ENCODE results near the gene ZNF782.
"Not testable (repeated sequence)": the region's sequence is repeated elsewhere in the genome, so short reads cannot be mapped to it uniquely, and the experiment has no call there.

ZNF782 gene

DNA sequence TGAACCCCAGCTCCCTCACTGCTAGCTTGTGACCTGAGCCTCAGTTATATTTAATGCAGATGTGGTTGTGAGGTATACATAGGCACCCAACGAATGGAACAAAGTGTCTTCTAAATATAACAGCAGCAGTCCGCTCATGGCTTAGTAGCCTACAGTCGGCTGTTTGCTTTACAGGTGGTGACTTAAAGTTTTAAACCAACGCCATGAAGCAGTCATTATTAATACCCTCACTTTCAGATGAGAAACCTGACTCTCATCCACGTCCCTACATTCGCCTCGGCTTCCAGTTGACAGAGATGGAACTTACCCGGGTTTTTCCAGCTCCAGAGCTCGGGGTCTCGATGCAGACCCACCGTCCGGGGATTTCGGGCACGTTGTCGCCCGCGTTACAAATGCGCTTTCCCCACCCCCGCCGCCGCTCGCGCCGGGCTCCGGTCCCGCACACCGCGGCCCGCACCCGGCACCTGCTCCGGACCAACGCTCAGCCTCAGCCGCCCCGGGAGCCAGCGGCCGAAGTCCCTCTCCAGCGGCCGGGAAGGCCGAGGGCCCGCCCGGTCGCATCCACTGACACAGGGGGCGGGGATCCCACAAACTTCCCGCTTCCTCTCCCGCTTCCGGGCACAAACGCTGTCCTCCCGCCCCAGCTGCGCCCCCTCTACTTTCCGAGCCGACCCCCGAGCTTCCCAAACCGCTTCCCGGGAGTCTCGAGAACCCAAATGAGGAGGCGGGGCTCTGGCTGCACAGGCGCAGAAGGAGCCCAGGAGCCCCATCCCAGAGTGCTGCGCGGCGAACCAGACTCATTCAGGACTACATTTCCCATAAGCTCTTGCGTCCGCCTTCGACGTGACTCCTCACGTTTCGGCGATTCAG lies at the start of gene ZNF782:
Gene ZNF782 (minus strand): TSS at position 734 of the 870 bp plus-strand sequence. CDS start 2,553 bp downstream, outside the sequence.
- peaks cover 17% of the 10 kb centered on the region for H3K36me3 Mint-ChIP-seq
- DNase-seq = peak; percentile 92

DNA sequence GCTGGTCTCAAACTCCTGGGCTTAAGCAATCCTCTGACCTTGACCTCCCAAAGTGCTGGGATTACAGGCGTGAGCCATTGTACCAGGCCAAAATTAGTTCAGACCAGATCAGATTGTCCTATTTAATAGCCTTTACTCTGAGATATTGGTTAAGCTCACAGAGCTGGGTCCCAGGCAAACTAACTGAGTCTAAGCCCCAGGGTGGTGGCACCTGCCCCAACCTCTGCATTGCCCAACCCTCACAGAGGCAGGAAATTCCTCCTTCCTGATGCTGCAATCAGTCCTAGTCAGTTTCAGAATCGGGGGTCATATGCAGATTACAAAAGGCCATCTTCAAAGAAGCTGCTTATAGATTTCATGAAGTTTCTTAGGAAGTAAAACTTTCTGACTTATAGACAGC lies 45.7 kb upstream of the ZNF782 start:
- not testable (repeated sequence) for H3K4me1 Mint-ChIP-seq

More for the DNA sequence above, at the start of gene ZNF782:
- Mint-ChIP-seq H3K4me1 (peaks cover 29% of the 10 kb centered on the region), H3K27me3 (peaks cover 19% of the 10 kb centered on the region), H3K9me3 (peaks cover 4% of the 10 kb centered on the region), H3K27ac (peak within 1 kb of the TSS; percentile 93), H3K4me3 (peak within 1 kb of the TSS; percentile 100)
- CTCF ChIA-PET = interaction anchor here (0.6 to 1.1 kb wide), 3 partner anchors 20 to 948 kb away, joined by 3 to 4 read pairs (median 3); no protein-coding TSS in a partner anchor

DNA sequence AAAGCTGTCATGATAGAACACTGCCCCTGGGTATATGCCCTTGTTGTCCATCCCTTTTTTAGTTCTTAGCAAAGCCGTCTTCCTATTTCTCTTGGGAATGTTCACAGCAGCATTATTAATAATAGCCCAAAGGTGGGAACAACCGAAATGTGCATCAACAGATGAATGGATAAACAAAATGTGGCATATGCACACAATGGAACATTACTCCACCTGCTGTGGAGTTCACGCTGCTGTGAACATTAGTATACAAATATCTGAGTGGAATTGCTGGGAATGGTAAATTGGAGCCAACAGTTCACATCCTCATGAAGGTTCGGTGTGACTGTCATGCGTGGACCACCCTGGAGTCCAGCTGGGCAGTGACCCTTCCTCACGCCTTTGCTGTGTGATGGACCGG lies 37.8 kb upstream of the ZNF782 start:
- H3K4me1 Mint-ChIP-seq = no peaks in the 10 kb centered on the region
- CTCF ChIA-PET = no interaction called here
- DNase-seq = no peak
- peaks cover 40% of the 10 kb centered on the region for H3K36me3 Mint-ChIP-seq
- no peak overlapping the region for H3K27ac Mint-ChIP-seq
- H3K4me3 Mint-ChIP-seq = no peak overlapping the region
- H3K9me3 Mint-ChIP-seq = peaks cover 3% of the 10 kb centered on the region
- no peaks in the 10 kb centered on the region for H3K27me3 Mint-ChIP-seq

More for the DNA sequence above, 45.7 kb upstream of the ZNF782 start:
- DNase-seq, H3K27ac Mint-ChIP-seq, H3K27me3 Mint-ChIP-seq, H3K9me3 Mint-ChIP-seq, CTCF ChIA-PET, H3K4me3 Mint-ChIP-seq: not testable (repeated sequence)
- peaks cover 19% of the 10 kb centered on the region for H3K36me3 Mint-ChIP-seq

DNA sequence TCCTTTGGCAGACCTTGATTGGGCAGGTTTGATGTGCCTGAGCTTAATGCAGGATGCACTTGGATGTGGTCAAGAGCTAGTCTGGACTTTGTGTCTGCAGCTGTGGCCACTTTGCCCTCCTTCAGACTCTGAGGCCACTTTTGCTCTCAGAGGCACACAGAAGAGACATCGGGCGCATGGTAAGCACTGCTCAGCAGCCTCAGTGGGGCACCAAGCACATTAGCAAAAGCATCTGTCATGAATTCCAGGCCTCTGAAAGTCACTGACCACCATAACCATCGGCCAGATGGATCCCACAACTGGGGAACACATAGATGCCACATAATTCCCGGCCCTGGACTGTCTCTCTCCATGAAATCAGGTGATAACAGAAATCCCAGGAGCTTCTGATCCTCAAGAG lies 34.3 kb upstream of the ZNF782 start:
- CTCF ChIA-PET = no interaction called here
- Mint-ChIP-seq H3K4me3 (no peak overlapping the region), H3K36me3 (peaks cover 24% of the 10 kb centered on the region), H3K27me3 (no peaks in the 10 kb centered on the region), H3K4me1 (no peaks in the 10 kb centered on the region), H3K9me3 (peaks cover 2% of the 10 kb centered on the region), H3K27ac (no peak overlapping the region)
- DNase-seq = no peak

DNA sequence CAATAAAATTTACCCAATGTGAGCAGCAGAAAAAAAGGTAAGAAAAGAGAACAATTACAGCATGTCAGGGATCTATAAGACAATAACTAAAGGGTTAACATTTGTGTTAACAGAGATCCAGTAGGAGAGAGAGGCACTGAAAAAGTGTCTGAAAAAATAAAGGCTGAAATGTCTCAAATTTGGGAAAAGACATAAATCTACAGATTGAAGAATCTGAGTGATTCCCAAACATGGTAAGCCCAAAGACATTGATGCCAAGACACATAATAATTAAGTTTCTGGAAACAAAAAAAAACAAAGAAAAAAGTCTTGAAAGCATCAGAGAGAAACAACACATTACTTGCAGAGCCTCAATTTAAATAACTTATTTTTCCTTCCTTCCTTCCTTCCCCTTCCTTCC lies 31.1 kb upstream of the ZNF782 start:
- DNase-seq = no peak
- Mint-ChIP-seq H3K4me3 (no peak overlapping the region), H3K9me3 (peaks cover 2% of the 10 kb centered on the region), H3K27ac (no peak overlapping the region), H3K4me1 (no peaks in the 10 kb centered on the region), H3K36me3 (peaks cover 8% of the 10 kb centered on the region), H3K27me3 (no peaks in the 10 kb centered on the region)
- CTCF ChIA-PET = no interaction called here

DNA sequence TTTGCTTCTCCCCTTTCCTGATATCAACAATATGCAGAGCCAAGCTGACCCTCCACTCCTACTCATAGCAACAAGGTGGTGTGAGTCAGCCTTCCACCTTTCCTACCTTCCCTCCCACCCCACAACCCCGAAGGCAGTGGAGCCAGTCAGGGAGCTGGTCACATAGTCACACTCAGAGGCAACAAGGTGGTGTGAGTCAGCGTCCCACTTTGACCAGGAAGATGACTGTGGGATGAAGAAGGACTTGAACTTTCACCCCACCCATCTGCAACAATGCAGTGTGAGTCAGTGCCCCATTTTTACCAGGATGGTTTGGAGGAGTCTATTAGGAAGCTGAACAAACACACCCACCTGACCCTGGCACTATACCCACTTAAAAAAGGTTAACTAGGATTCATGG lies 30.1 kb upstream of the ZNF782 start:
- DNase-seq = no peak
- Mint-ChIP-seq H3K27ac (no peak overlapping the region), H3K36me3 (peaks cover 6% of the 10 kb centered on the region), H3K4me3 (no peak overlapping the region), H3K9me3 (peaks cover 2% of the 10 kb centered on the region), H3K27me3 (peaks cover 5% of the 10 kb centered on the region), H3K4me1 (no peaks in the 10 kb centered on the region)
- CTCF ChIA-PET = no interaction called here

DNA sequence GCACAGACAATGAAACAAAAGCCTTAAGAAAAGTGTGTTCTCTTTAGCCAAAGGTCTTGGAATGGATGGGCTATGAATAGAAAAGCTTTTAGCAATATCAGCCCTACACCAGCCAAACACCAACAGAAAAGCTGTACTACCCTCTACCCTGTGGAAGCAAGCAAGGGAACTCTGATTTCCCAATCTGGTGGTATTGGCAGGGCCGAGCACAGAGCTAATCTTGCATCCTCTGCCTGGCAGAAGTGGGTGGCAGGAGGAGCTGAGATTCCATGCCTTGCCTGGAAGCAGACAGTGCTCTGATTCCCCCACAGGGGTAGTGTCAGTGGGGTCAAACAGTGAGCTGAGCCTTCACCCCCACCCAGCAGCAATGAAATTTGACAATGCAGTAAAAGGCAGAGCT lies 29.6 kb upstream of the ZNF782 start:
- H3K9me3 Mint-ChIP-seq = peaks cover 2% of the 10 kb centered on the region
- no peak overlapping the region for H3K27ac Mint-ChIP-seq
- H3K27me3 Mint-ChIP-seq = peaks cover 10% of the 10 kb centered on the region
- no peaks in the 10 kb centered on the region for H3K4me1 Mint-ChIP-seq
- H3K4me3 Mint-ChIP-seq = no peak overlapping the region
- peaks cover 6% of the 10 kb centered on the region for H3K36me3 Mint-ChIP-seq
- CTCF ChIA-PET = interaction anchor here (0.7 kb wide), 1 partner anchor 8 kb away, joined by 3 read pairs; no protein-coding TSS in a partner anchor
- DNase-seq = no peak

DNA sequence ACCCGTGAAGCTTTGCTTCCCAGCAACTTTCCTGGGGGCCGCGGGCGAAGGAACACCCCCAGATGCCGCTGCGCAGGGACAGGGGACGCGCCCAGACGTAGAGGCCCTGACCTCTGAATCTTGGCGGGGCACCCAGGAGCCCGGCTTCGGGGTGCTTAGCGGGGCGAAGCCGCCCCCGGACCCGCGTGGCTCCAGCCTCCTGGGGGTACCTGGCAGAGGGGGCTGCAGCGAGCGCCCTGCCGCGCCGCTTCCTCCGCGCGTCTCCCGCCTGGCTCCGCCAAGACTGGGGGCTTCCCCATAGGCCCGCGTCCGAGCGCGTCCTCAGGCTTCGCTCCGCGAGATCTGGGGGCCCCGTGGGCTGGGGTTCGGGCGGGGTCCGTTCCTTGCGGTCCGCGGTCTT lies 23.0 kb upstream of the ZNF782 start:
- peaks cover 6% of the 10 kb centered on the region for H3K36me3 Mint-ChIP-seq
- H3K4me3 Mint-ChIP-seq = no peak overlapping the region
- no peak for DNase-seq
- H3K27me3 Mint-ChIP-seq = peaks cover 52% of the 10 kb centered on the region
- CTCF ChIA-PET = interaction anchor here (0.7 kb wide), 1 partner anchor 20 kb away, joined by 3 read pairs; no protein-coding TSS in a partner anchor
- H3K4me1 Mint-ChIP-seq = peaks cover 35% of the 10 kb centered on the region
- H3K27ac Mint-ChIP-seq = no peak overlapping the region
- no peaks in the 10 kb centered on the region for H3K9me3 Mint-ChIP-seq

DNA sequence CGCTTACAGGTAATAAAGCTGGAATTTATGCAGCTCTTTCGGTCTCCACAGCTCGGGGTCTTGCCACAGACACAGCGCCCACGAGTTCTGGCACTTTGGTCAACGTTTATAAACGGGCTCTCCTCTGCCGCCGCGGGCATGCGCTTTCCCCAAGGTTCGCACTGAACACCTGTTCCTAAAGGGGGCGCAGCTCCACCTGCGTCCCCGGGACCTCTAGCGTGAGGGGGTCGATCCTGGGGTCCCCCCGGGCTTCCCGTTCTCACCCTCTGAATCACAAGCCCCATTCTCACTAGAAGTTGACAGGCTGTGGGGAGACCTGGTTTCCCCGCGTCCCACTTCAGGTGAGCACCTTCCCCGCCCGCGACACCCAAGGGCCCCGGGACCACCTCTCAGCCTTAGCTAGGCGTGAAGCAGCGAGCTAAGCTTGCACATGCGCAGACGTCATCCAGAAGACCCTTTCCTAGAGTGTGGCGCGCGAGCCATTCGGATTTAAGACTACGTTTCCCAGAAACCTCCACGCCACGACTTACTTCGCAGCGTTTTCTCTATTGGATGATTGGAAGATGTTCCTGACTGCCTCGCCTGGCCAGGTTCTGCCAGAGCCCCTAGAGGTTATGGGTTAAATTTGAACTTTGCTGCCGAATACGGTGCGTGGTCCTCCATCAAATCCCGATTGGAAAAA lies 21.3 kb upstream of the ZNF782 start:
- Mint-ChIP-seq H3K4me3 (peak overlapping the region; percentile 84), H3K9me3 (no peaks in the 10 kb centered on the region), H3K36me3 (peaks cover 6% of the 10 kb centered on the region), H3K27me3 (peaks cover 52% of the 10 kb centered on the region), H3K4me1 (peaks cover 35% of the 10 kb centered on the region), H3K27ac (peak overlapping the region; percentile 77)
- CTCF ChIA-PET = interaction anchor here (0.9 to 3.7 kb wide), 3 partner anchors 8 to 345 kb away, joined by 3 to 23 read pairs (median 3); no protein-coding TSS in a partner anchor
- peak; percentile 72 for DNase-seq

DNA sequence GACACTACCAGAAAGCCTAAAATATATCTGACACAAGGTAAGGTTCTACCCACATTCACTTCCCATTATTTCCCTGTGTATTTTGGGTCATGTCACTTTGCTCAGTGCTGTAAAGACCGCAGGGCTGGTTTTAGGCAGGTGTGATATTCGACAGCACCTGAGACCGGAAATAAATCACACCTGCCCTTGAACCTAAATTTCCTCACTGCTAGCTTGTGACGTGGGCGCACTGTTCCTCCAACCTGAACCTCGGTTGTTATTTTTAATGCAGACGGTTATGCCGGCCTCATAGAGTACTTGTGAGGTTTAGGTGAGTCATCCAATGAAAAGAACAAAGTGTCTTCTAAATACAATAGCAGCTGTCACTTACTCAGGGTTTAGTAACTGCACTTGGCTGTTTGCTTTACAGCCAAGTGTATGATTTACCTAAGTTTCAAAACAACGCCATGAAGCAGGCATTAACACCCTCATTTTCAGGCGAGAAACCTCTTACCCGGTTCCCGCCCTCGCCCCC lies 20.7 kb upstream of the ZNF782 start:
- DNase-seq = peak; percentile 39
- Mint-ChIP-seq H3K4me1 (peaks cover 35% of the 10 kb centered on the region), H3K27ac (peak overlapping the region; percentile 77), H3K27me3 (peaks cover 55% of the 10 kb centered on the region), H3K4me3 (peak overlapping the region; percentile 84), H3K36me3 (peaks cover 6% of the 10 kb centered on the region), H3K9me3 (no peaks in the 10 kb centered on the region)
- CTCF ChIA-PET = interaction anchor here (1.1 to 3.7 kb wide), 3 partner anchors 18 to 346 kb away, joined by 3 to 23 read pairs (median 3); no protein-coding TSS in a partner anchor

DNA sequence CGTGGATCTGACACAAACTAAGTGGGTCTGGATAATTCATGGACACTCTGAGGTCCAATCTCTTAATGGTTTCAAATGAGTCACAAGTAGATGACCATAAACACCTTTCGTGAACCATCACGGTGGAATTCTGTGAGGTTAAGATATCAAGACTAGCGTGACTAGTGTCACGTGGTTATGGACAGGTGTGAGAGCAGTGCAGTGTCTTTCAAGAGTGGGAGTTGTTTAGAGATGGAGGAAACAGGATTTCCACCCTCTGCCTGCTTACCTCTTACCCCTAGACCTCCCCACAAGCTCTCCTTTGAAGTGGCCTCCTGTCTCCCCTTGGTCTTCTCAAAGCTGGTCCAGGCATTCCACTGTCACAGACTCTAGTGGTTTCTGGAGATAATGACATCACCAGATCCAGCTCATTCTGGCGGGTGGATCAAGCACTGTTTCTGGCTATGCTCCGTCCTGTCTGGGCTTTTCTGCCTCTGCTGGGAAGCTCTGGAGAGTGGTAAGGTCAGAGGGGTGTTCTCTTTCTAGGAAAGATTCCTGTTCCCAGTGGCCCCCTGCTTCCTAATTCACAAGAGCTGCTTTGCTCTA lies 20.0 kb upstream of the ZNF782 start:
- Mint-ChIP-seq H3K27me3 (peaks cover 49% of the 10 kb centered on the region), H3K4me1 (peaks cover 35% of the 10 kb centered on the region), H3K4me3 (no peak overlapping the region), H3K27ac (no peak overlapping the region), H3K9me3 (no peaks in the 10 kb centered on the region), H3K36me3 (peaks cover 6% of the 10 kb centered on the region)
- CTCF ChIA-PET = interaction anchor here (0.5 to 3.7 kb wide), 3 partner anchors 17 to 194 kb away, joined by 3 to 23 read pairs (median 4); no protein-coding TSS in a partner anchor
- DNase-seq = no peak

DNA sequence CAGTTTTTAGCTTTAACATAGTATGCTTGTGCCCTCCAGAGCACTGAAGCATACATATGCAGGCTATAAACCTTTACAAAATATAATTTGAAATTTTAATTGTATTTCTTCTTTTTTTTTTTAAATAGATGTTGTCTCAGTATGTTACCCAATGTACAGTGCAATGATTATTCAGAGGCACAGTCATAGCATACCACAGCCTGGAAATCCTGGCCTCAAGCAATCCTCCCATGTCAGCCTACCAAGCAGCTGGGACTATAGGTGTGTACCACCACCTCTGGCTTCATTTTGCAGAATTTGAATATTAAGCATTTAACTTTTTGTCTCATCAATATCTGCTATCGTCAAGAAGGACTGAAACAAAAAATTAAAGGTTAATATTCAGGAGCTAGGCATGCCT lies 16.9 kb upstream of the ZNF782 start:
- Mint-ChIP-seq H3K27me3 (peaks cover 30% of the 10 kb centered on the region), H3K4me3 (no peak overlapping the region), H3K4me1 (peaks cover 26% of the 10 kb centered on the region), H3K36me3 (peaks cover 4% of the 10 kb centered on the region), H3K27ac (no peak overlapping the region), H3K9me3 (no peaks in the 10 kb centered on the region)
- DNase-seq = no peak
- CTCF ChIA-PET = interaction anchor here (1.4 kb wide), 1 partner anchor 15 kb away, joined by 4 read pairs; no protein-coding TSS in a partner anchor

DNA sequence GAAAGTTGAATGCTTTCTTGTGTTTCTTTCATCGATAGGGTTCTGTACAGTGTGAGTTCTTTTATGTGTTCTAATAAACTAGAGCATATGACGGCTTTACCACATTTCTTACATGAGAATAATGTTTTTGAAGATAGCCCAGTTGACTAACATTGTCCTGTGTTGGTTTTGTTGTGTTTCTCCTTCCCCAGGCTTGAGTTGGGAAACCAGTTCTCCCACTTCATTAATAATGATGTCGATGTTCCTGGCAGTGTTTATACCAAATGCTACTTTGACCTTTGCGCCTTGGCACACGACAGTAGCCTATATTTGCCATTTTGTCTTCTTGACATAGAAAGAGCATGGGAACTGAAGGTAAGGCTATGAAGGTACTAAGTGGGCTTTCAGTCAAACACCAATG lies 14.4 kb upstream of the ZNF782 start:
- CTCF ChIA-PET = interaction anchor here (2.3 kb wide), 1 partner anchor 11 kb away, joined by 7 read pairs; no protein-coding TSS in a partner anchor
- Mint-ChIP-seq H3K4me3 (no peak overlapping the region), H3K9me3 (no peaks in the 10 kb centered on the region), H3K27me3 (peaks cover 20% of the 10 kb centered on the region), H3K4me1 (peaks cover 3% of the 10 kb centered on the region), H3K36me3 (no peaks in the 10 kb centered on the region), H3K27ac (no peak overlapping the region)
- DNase-seq = no peak

Data from activated naive CD4-positive, alpha-beta T cell treated with anti-CD3 and anti-CD28 coated beads, Interleukin-2, amount 10 ng/mL, durations not matched to agents 7 days and 5 days (primary cell).